Activated T-helper 1 cell treated with anti-CD3 and anti-CD28 coated beads, Interleukin-12 subunit alpha, Interleukin-12 subunit beta, Interleukin-2, Interleukin-4 antibody, amounts not matched to agents 30 ng/mL and 10 ng/mL and 1 ng/mL, durations not matched to agents 14 hours and 24 hours and 36 hours (primary cell): Measurements from ENCODE around the gene ERVH48-1. TPM values are rescaled to one million over a fixed set of nuclear protein-coding genes. Genes with fewer than 3 reads are reported as not detected.
"Not testable (repeated sequence)": the region's sequence is repeated elsewhere in the genome, so short reads cannot be mapped to it uniquely, and the experiment has no call there.

Experiments used
- DNase-seq: peaks from one replicate; pipeline ENCODE4 v3.0.0; 2021; ENCODE audit warnings: low spot score
- H3K27ac Mint-ChIP-seq: one replicate; pipeline ENCODE4 v1.8.0; 2021; ENCODE audit warnings: mild to moderate bottlenecking, mixed read lengths
- H3K27me3 Mint-ChIP-seq: one replicate; pipeline ENCODE4 v1.8.0; 2022; ENCODE audit warnings: mild to moderate bottlenecking, moderate library complexity, mixed read lengths; ENCODE audit not compliant: insufficient read depth
- H3K36me3 Mint-ChIP-seq: one replicate; pipeline ENCODE4 v1.8.0; 2021; ENCODE audit warnings: low read depth, mixed read lengths
- H3K4me1 Mint-ChIP-seq: one replicate; pipeline ENCODE4 v1.8.0; 2021; ENCODE audit warnings: low read depth, mixed read lengths
- H3K4me3 Mint-ChIP-seq: one replicate; pipeline ENCODE4 v1.8.0; 2021; ENCODE audit warnings: mild to moderate bottlenecking, moderate library complexity, mixed read lengths
- H3K9me3 Mint-ChIP-seq: one replicate; pipeline ENCODE4 v1.8.0; 2021; ENCODE audit warnings: mixed read lengths
- intact Hi-C: fragments of 100-400 bp; cut with micrococcal nuclease; formaldehyde crosslinking; loops from one replicate; pipeline ENCODE4 v1.15.1; 2024
- total RNA-seq: library from RNA; stranded (reverse); gene quantifications from 2 replicates; pipeline ENCODE4 v1.2.3, GENCODE V29; 2022

ERVH48-1 gene
- total RNA-seq: 0.22 and 0.26 TPM in 2 replicates

- intact Hi-C loops: no loop called here
- no peak for DNase-seq
- H3K4me1 Mint-ChIP-seq: peaks cover 16% of the 10 kb centered on the region
- no peaks in the 10 kb centered on the region for H3K36me3 Mint-ChIP-seq
- peak within 1 kb of the TSS; percentile 35 for H3K4me3 Mint-ChIP-seq
- H3K27me3 Mint-ChIP-seq: no peaks in the 10 kb centered on the region
- peak within 1 kb of the TSS; percentile 67 for H3K27ac Mint-ChIP-seq
- H3K9me3 Mint-ChIP-seq: no peaks in the 10 kb centered on the region
These were observed at the start of gene ERVH48-1 for GRCh38 chr21:42925114-42925926. Gene ERVH48-1 (minus strand): TSS chr21:42925630. CDS start chr21:42919006, 6,624 bp downstream.

- peak; percentile 99 for DNase-seq
- peak within 1 kb of the TSS; percentile 87 for H3K4me3 Mint-ChIP-seq
- no peaks in the 10 kb centered on the region for H3K27me3 Mint-ChIP-seq
- peaks cover 25% of the 10 kb centered on the region for H3K4me1 Mint-ChIP-seq
- intact Hi-C loops: loop anchor here (1.0 to 5.0 kb wide), 4 partner anchors 50 to 683 kb away; partner anchors contain the start of genes HSF2BP, NDUFV3, RRP1B and WDR4
- H3K36me3 Mint-ChIP-seq: peaks cover 17% of the 10 kb centered on the region
- H3K27ac Mint-ChIP-seq: peak within 1 kb of the TSS; percentile 87
- H3K9me3 Mint-ChIP-seq: no peaks in the 10 kb centered on the region
These were observed 48.8 kb upstream of the ERVH48-1 start, which contains the start of gene PKNOX1 for GRCh38 chr21:42973991-42974831. Gene PKNOX1 (plus strand): TSS chr21:42974562. CDS start chr21:43004382, 29,820 bp downstream.

- intact Hi-C loops: loop anchor here (5.0 kb wide), 1 partner anchor 684 kb away; the partner anchor contains the start of genes HSF2BP and RRP1B
- peak overlapping the region; percentile 78 for H3K4me3 Mint-ChIP-seq
- peak overlapping the region; percentile 87 for H3K27ac Mint-ChIP-seq
- H3K36me3 Mint-ChIP-seq: peaks cover 11% of the 10 kb centered on the region
- no peaks in the 10 kb centered on the region for H3K27me3 Mint-ChIP-seq
- no peaks in the 10 kb centered on the region for H3K9me3 Mint-ChIP-seq
- peaks cover 25% of the 10 kb centered on the region for H3K4me1 Mint-ChIP-seq
- DNase-seq: no peak
These were observed 48.0 kb upstream of the ERVH48-1 start for GRCh38 chr21:42973309-42973990.

- Mint-ChIP-seq H3K4me1 (peaks cover 13% of the 10 kb centered on the region), H3K27me3 (no peaks in the 10 kb centered on the region), H3K4me3 (no peak overlapping the region), H3K36me3 (peaks cover 3% of the 10 kb centered on the region), H3K9me3 (no peaks in the 10 kb centered on the region), H3K27ac (no peak overlapping the region)
- no peak for DNase-seq
- intact Hi-C loops: loop anchor here (5.0 kb wide), 1 partner anchor 685 kb away; the partner anchor contains the start of genes HSF2BP and RRP1B
These were observed 46.5 kb upstream of the ERVH48-1 start for GRCh38 chr21:42971897-42972275.

GRCh38 chr21:42970946-42971653 lies 45.7 kb upstream of the ERVH48-1 start:
- Mint-ChIP-seq H3K27ac (no peak overlapping the region), H3K4me3 (no peak overlapping the region), H3K9me3 (no peaks in the 10 kb centered on the region), H3K36me3 (no peaks in the 10 kb centered on the region), H3K4me1 (peaks cover 5% of the 10 kb centered on the region), H3K27me3 (no peaks in the 10 kb centered on the region)
- intact Hi-C loops: loop anchor here (5.0 kb wide), 1 partner anchor 686 kb away; the partner anchor contains the start of genes HSF2BP and RRP1B
- no peak for DNase-seq

- no peak overlapping the region for H3K27ac Mint-ChIP-seq
- no peaks in the 10 kb centered on the region for H3K4me1 Mint-ChIP-seq
These were observed 43.8 kb upstream of the ERVH48-1 start for GRCh38 chr21:42969193-42969600.

GRCh38 chr21:42967616-42968015 lies 42.2 kb upstream of the ERVH48-1 start:
- H3K27ac Mint-ChIP-seq, intact Hi-C loops, H3K36me3 Mint-ChIP-seq, DNase-seq, H3K9me3 Mint-ChIP-seq, H3K27me3 Mint-ChIP-seq, H3K4me3 Mint-ChIP-seq, H3K4me1 Mint-ChIP-seq: not testable (repeated sequence)

More at GRCh38 chr21:42969193-42969600, 43.8 kb upstream of the ERVH48-1 start:
- Mint-ChIP-seq H3K36me3 (no peaks in the 10 kb centered on the region), H3K9me3 (no peaks in the 10 kb centered on the region), H3K27me3 (no peaks in the 10 kb centered on the region), H3K4me3 (no peak overlapping the region)
- no peak for DNase-seq
- intact Hi-C loops: no loop called here

GRCh38 chr21:42965211-42965560 lies 39.8 kb upstream of the ERVH48-1 start:
- no peak overlapping the region for H3K27ac Mint-ChIP-seq
- intact Hi-C loops: no loop called here
- no peak for DNase-seq
- H3K9me3 Mint-ChIP-seq: no peaks in the 10 kb centered on the region
- no peaks in the 10 kb centered on the region for H3K36me3 Mint-ChIP-seq
- H3K4me1 Mint-ChIP-seq: no peaks in the 10 kb centered on the region
- no peak overlapping the region for H3K4me3 Mint-ChIP-seq
- peaks cover 2% of the 10 kb centered on the region for H3K27me3 Mint-ChIP-seq

- no peaks in the 10 kb centered on the region for H3K9me3 Mint-ChIP-seq
- no peaks in the 10 kb centered on the region for H3K4me1 Mint-ChIP-seq
- no peak overlapping the region for H3K27ac Mint-ChIP-seq
- H3K4me3 Mint-ChIP-seq: no peak overlapping the region
- DNase-seq: no peak
- no peaks in the 10 kb centered on the region for H3K36me3 Mint-ChIP-seq
- intact Hi-C loops: no loop called here
- peaks cover 2% of the 10 kb centered on the region for H3K27me3 Mint-ChIP-seq
These were observed 39.2 kb upstream of the ERVH48-1 start for GRCh38 chr21:42964546-42965210.

GRCh38 chr21:42964086-42964485 lies 38.7 kb upstream of the ERVH48-1 start:
- intact Hi-C loops: no loop called here
- H3K27ac Mint-ChIP-seq: no peak overlapping the region
- no peaks in the 10 kb centered on the region for H3K9me3 Mint-ChIP-seq
- no peaks in the 10 kb centered on the region for H3K36me3 Mint-ChIP-seq
- H3K4me1 Mint-ChIP-seq: no peaks in the 10 kb centered on the region
- no peak overlapping the region for H3K4me3 Mint-ChIP-seq
- peaks cover 2% of the 10 kb centered on the region for H3K27me3 Mint-ChIP-seq
- DNase-seq: no peak

- H3K27ac Mint-ChIP-seq: no peak overlapping the region
- H3K4me3 Mint-ChIP-seq: no peak overlapping the region
- no peaks in the 10 kb centered on the region for H3K9me3 Mint-ChIP-seq
- peaks cover 2% of the 10 kb centered on the region for H3K27me3 Mint-ChIP-seq
- DNase-seq: no peak
- H3K36me3 Mint-ChIP-seq: no peaks in the 10 kb centered on the region
- intact Hi-C loops: no loop called here
- H3K4me1 Mint-ChIP-seq: no peaks in the 10 kb centered on the region
These were observed 37.1 kb upstream of the ERVH48-1 start for GRCh38 chr21:42962380-42963007.
